ENCODE results near the gene CPVL. TPM values are rescaled to one million over a fixed set of nuclear protein-coding genes. Genes with fewer than 3 reads are reported as not detected.
A peak's percentile ranks its signal among the peaks of the same experiment; 100 is the strongest.

CPVL gene
- total RNA-seq, 1 donor from 2014 or later, result 56.6 TPM

GRCh38 chr7:28955718-28956607 lies 190.4 kb downstream of the CPVL start:
- Histone ChIP-seq H4K20me1 (ENCODE audit: low read depth) (peaks cover 5% of the 10 kb centered on the region), H3K27ac (no peak overlapping the region), H3K36me3 (no peaks in the 10 kb centered on the region), H2AFZ (replicated peaks) (peak overlapping the region; percentile 98), H3K4me3 (peak overlapping the region; percentile 64), H3K9ac (no peak overlapping the region), H3F3A (ENCODE audit: low read depth) (peaks cover 30% of the 10 kb centered on the region), H3K4me1 (peaks cover 7% of the 10 kb centered on the region), H3K79me2 (ENCODE audit: low read depth) (no peaks in the 10 kb centered on the region), H3K9me3 (ENCODE audit: low read depth) (no peaks in the 10 kb centered on the region), H3K4me2 (peak overlapping the region; percentile 93), H3K27me3 (peaks cover 47% of the 10 kb centered on the region)
- H3K9me3 Mint-ChIP-seq, result no peaks in the 10 kb centered on the region
- peak; percentile 90 for DNase-seq (ENCODE audit: low spot score)
- TF ChIP-seq EZH2 (IDR thresholded peaks at IDR 0.05) (no peak), EZH2phosphoT487 (IDR thresholded peaks at IDR 0.05) (peak; percentile 10)
- TF ChIP-seq, protein P1, sequence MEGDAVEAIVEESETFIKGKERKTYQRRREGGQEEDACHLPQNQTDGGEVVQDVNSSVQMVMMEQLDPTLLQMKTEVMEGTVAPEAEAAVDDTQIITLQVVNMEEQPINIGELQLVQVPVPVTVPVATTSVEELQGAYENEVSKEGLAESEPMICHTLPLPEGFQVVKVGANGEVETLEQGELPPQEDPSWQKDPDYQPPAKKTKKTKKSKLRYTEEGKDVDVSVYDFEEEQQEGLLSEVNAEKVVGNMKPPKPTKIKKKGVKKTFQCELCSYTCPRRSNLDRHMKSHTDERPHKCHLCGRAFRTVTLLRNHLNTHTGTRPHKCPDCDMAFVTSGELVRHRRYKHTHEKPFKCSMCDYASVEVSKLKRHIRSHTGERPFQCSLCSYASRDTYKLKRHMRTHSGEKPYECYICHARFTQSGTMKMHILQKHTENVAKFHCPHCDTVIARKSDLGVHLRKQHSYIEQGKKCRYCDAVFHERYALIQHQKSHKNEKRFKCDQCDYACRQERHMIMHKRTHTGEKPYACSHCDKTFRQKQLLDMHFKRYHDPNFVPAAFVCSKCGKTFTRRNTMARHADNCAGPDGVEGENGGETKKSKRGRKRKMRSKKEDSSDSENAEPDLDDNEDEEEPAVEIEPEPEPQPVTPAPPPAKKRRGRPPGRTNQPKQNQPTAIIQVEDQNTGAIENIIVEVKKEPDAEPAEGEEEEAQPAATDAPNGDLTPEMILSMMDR (IDR thresholded peaks at IDR 0.05), result peak; percentile 65
- peak overlapping the region; percentile 77 for H3K4me3 Mint-ChIP-seq
- peaks cover 49% of the 10 kb centered on the region for H3K4me1 Mint-ChIP-seq
- H3K36me3 Mint-ChIP-seq, result peaks cover 25% of the 10 kb centered on the region
- H3K27me3 Mint-ChIP-seq (ENCODE audit: insufficient read depth, low read depth), result peaks cover 8% of the 10 kb centered on the region
- no peak overlapping the region for H3K27ac Mint-ChIP-seq

DNA sequence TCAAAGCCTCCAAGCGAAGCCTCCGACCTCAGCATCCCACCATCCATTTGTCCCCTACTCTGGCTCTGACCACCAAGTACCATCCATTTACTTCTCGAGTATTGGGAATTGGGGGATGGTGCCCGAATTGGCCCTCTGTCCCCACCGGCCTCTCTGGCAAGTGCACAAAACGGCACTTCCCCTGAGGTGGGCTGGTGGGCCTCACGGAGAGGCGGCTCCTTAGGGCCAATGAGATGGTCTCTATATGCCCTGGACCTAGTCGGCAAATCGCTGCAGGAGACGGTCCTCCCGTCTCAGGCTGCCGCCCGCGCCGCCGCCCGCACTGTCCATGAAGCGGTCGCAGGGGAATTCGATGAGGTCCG lies 191.0 kb downstream of the CPVL start:
- no peak overlapping the region for H3K27ac ChIP-seq
- peaks cover 7% of the 10 kb centered on the region for H3K4me1 ChIP-seq
- peaks cover 25% of the 10 kb centered on the region for H3K36me3 Mint-ChIP-seq

GRCh38 chr7:28954946-28955345 lies 191.4 kb downstream of the CPVL start:
- peak overlapping the region; percentile 77 for H3K4me3 Mint-ChIP-seq
- Histone ChIP-seq H4K20me1 (ENCODE audit: low read depth) (peaks cover 5% of the 10 kb centered on the region), H3K27me3 (peaks cover 46% of the 10 kb centered on the region), H3K4me1 (peaks cover 7% of the 10 kb centered on the region), H3K9me3 (ENCODE audit: low read depth) (no peaks in the 10 kb centered on the region), H3K4me3 (no peak overlapping the region), H3K79me2 (ENCODE audit: low read depth) (no peaks in the 10 kb centered on the region), H3K4me2 (no peak overlapping the region), H3K36me3 (no peaks in the 10 kb centered on the region), H3K9ac (no peak overlapping the region), H3K27ac (no peak overlapping the region), H2AFZ (replicated peaks) (no peak overlapping the region), H3F3A (ENCODE audit: low read depth) (peaks cover 30% of the 10 kb centered on the region)
- no peak for DNase-seq (ENCODE audit: low spot score)
- H3K9me3 Mint-ChIP-seq, result no peaks in the 10 kb centered on the region
- peaks cover 46% of the 10 kb centered on the region for H3K4me1 Mint-ChIP-seq
- peaks cover 25% of the 10 kb centered on the region for H3K36me3 Mint-ChIP-seq
- TF ChIP-seq EZH2phosphoT487 (IDR thresholded peaks at IDR 0.05), result no peak
- TF ChIP-seq, protein P1 (IDR thresholded peaks at IDR 0.05), result no peak
- no peak for TF ChIP-seq EZH2 (IDR thresholded peaks at IDR 0.05)
- peaks cover 8% of the 10 kb centered on the region for H3K27me3 Mint-ChIP-seq (ENCODE audit: insufficient read depth, low read depth)
- no peak overlapping the region for H3K27ac Mint-ChIP-seq

More for the DNA sequence above, 191.0 kb downstream of the CPVL start:
- no peaks in the 10 kb centered on the region for H3K79me2 ChIP-seq (ENCODE audit: low read depth)
- H3K27me3 Mint-ChIP-seq (ENCODE audit: insufficient read depth, low read depth), result peaks cover 8% of the 10 kb centered on the region
- no peak overlapping the region for H3K27ac Mint-ChIP-seq
- no peak overlapping the region for H3K9ac ChIP-seq
- H3K4me2 ChIP-seq, result peak overlapping the region; percentile 93
- TF ChIP-seq EZH2phosphoT487 (IDR thresholded peaks at IDR 0.05) (no peak), EZH2 (IDR thresholded peaks at IDR 0.05) (no peak)
- peaks cover 5% of the 10 kb centered on the region for H4K20me1 ChIP-seq (ENCODE audit: low read depth)
- H3K4me3 Mint-ChIP-seq, result peak overlapping the region; percentile 77
- H3K27me3 ChIP-seq, result peaks cover 47% of the 10 kb centered on the region
- H3K4me1 Mint-ChIP-seq, result peaks cover 48% of the 10 kb centered on the region
- no peak overlapping the region for H3K4me3 ChIP-seq
- H2AFZ ChIP-seq (replicated peaks), result no peak overlapping the region
- H3K9me3 ChIP-seq (ENCODE audit: low read depth), result no peaks in the 10 kb centered on the region
- peaks cover 30% of the 10 kb centered on the region for H3F3A ChIP-seq (ENCODE audit: low read depth)
- DNase-seq (ENCODE audit: low spot score), result no peak
- H3K9me3 Mint-ChIP-seq, result no peaks in the 10 kb centered on the region
- H3K36me3 ChIP-seq, result no peaks in the 10 kb centered on the region

GRCh38 chr7:28954471-28954870 lies 191.9 kb downstream of the CPVL start:
- Histone ChIP-seq H3K4me2 (no peak overlapping the region), H3K79me2 (ENCODE audit: low read depth) (no peaks in the 10 kb centered on the region), H3K9ac (no peak overlapping the region), H2AFZ (replicated peaks) (no peak overlapping the region), H3K36me3 (no peaks in the 10 kb centered on the region), H3K27ac (no peak overlapping the region), H3K4me3 (no peak overlapping the region), H4K20me1 (ENCODE audit: low read depth) (peaks cover 5% of the 10 kb centered on the region), H3K9me3 (ENCODE audit: low read depth) (no peaks in the 10 kb centered on the region), H3F3A (ENCODE audit: low read depth) (peaks cover 28% of the 10 kb centered on the region), H3K4me1 (peaks cover 7% of the 10 kb centered on the region), H3K27me3 (peaks cover 41% of the 10 kb centered on the region)
- Mint-ChIP-seq H3K36me3 (peaks cover 27% of the 10 kb centered on the region), H3K4me3 (peak overlapping the region; percentile 24), H3K4me1 (peaks cover 45% of the 10 kb centered on the region), H3K27me3 (ENCODE audit: insufficient read depth, low read depth) (peaks cover 8% of the 10 kb centered on the region), H3K9me3 (peaks cover 3% of the 10 kb centered on the region), H3K27ac (no peak overlapping the region)
- no peak for DNase-seq (ENCODE audit: low spot score)
- no peak for TF ChIP-seq EZH2phosphoT487 (IDR thresholded peaks at IDR 0.05)
- TF ChIP-seq EZH2 (IDR thresholded peaks at IDR 0.05), result no peak
- TF ChIP-seq, protein P1 (IDR thresholded peaks at IDR 0.05), result no peak

All from neural progenitor cell (in vitro differentiated cells).